Stimulated activated CD4-positive, alpha-beta T cell treated with anti-CD3 and anti-CD28 coated beads, Interleukin-12 subunit alpha, Interleukin-12 subunit beta, amount 100 ng/mL, for 4 hours (primary cell): ENCODE data around the gene CLPX.

Source experiments
- DNase-seq: peaks from one replicate; pipeline ENCODE4 v3.0.0-alpha.2; 2020

CLPX gene

GRCh38 chr15:65099336-65099735 lies 85.8 kb downstream of the CLPX start:
- DNase-seq, result no peak
